Activated T-helper 1 cell treated with Interleukin-2 at 50 U/mL for 16 hours (primary cell): ENCODE results near the gene PRAMEF17.
"Not testable (repeated sequence)": the region's sequence is repeated elsewhere in the genome, so short reads cannot be mapped to it uniquely, and the experiment has no call there.

Experiments
- DNase-seq: peaks from one replicate; pipeline ENCODE4 v3.0.0-alpha.2; 2020; ENCODE audit warnings: low read depth

Gene PRAMEF17

GRCh38 chr1:13389332-13389731 lies at the start of gene PRAMEF17:
Gene PRAMEF17, plus strand, starts transcription at chr1:13389632. Its CDS starts 26 bp downstream, at chr1:13389658.
- not testable (repeated sequence) for DNase-seq

DNA sequence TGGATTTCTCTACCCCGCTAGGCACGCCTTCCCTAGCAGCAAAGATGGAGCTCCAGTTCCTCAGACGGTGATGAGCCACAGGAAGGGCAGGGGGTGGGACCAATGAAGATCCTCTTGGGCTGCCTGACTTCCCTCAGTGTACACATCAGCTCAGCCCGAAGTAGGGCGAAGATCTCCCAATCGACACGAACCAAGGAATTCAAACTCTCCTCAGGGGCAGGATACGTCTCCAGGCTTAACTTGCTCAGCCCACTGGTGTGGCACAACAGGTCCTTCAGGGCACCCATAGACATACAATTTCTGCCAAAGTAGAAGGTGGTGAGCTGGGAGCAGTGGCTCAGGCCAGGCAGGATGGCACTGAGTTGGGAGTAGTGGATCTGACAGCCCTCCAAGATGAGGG lies 46.9 kb upstream of the PRAMEF17 start:
- DNase-seq = not testable (repeated sequence)

DNA sequence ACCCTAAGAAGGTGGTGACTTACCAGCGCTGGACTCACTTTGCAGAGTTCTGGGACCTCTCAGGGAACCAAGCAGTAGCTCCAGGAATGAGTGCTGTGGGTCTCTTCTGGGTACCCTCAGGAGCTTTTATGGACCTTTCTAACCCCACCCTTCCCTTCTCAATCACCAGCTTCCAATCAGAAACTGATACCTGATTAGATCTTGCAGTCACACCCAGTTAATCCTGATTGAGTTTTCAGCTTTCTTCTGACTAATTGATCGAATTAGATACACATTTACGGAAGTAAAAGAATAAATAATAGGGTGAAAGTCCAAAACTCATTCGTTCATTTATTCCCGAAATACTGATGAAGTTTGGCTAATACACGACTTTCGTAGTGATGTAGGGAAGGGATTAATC lies 42.4 kb upstream of the PRAMEF17 start, which contains the start of gene PRAMEF14:
PRAMEF14 (minus strand) TSS at position 101 of the 400 bp plus-strand sequence. CDS start 1,820 bp downstream, outside the sequence.
- DNase-seq = not testable (repeated sequence)

- not testable (repeated sequence) for DNase-seq
These were observed 36.0 kb upstream of the PRAMEF17 start for GRCh38 chr1:13353476-13353875.

DNA sequence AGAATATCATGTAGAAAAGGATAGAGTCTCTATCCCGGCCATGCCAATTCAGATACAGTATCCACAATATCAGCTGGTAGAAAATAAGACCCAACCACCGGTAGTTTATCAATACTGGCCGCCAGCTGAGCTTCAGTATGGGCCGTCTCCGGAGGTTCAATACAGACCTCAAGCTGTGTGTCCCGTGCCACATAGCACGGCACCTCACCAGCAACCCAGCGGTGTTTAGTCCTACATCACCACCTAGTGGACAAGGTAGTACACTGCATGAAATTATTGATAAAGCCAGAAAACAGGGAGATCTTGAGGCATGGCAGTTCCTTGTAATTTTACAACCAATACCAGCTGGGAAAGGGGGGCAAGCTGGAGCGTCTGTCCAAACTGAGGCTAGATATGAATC lies 35.0 kb upstream of the PRAMEF17 start:
- DNase-seq = not testable (repeated sequence)

GRCh38 chr1:13356774-13357173 lies 32.7 kb upstream of the PRAMEF17 start:
- not testable (repeated sequence) for DNase-seq

- DNase-seq = not testable (repeated sequence)
These were observed 27.1 kb upstream of the PRAMEF17 start for GRCh38 chr1:13362364-13362763.

DNA sequence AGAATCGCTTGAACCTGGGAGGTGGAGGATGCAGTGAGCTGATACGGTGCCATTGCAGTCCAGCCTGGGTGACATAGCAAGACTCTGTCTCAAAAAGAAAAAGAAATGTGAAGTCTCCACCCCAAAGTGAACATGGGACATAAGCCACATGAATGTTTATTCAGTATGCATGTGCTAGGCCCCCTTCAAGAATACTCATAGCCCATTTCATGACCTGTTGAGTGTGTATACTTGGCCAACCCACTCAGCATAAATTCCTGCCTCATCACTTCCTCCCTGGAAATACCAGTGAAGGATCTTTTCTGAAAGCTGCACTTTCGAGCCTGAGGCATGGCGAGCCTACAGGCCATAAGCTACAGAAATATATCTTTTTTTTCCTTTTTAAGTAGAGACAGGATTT lies 24.5 kb upstream of the PRAMEF17 start:
- DNase-seq = not testable (repeated sequence)

DNA sequence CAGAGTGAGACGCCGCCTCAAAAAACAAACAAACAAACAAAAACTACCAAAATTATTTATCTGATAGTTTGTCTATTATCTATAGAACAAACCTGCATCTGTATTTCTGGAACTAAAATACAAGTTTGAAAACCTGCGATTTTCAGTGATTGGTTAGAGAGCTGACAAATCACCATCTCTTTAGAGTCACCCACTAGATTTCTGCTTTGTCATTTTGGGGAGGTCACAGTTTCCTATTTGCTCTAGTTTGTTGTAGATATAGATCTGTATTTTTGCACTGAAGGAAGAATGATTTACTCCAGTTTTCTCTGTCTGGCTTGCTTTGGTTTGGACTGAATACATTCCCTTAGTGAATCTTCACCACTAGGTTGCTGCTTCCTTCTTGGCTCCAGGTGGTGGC lies 22.9 kb upstream of the PRAMEF17 start:
- not testable (repeated sequence) for DNase-seq

DNA sequence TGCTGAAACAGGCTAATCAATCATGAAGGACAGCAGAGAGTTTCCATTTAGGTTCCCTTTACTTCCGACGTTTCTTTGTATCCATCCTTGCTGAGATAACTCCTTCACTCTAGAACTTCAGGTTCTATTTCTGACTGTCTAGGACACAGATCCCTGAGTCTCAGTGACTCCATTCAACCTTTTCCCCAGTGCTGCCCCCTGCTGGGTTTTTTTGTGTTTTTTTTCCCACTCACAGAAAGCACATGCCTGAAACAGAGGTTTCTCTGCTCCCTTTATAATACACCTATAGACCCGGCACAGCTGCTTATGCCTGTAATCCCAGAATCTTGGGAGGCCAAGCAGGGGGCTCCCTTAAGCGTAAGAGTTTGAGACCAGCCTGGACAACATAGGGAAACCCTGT lies 20.9 kb upstream of the PRAMEF17 start:
- DNase-seq = not testable (repeated sequence)

DNA sequence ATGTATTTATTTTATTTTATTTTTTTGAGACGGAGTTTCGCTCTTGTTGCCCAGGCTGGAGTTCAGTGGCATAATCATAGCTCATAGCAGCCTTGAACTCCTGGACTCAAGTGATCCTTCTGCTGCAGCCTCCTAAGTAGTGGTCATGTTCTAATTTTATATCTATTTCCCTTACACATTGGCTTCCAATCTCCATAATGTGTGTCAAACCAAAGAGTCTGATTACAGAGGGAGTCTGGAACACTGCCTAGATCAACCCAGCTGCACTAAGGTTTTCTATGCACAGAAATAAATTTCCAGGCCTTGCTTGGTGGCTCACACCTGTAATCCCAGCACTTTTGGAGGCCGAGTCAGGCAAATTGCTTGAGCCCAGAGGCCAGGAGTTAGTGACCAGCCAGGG lies 10.4 kb upstream of the PRAMEF17 start:
- DNase-seq = not testable (repeated sequence)

DNA sequence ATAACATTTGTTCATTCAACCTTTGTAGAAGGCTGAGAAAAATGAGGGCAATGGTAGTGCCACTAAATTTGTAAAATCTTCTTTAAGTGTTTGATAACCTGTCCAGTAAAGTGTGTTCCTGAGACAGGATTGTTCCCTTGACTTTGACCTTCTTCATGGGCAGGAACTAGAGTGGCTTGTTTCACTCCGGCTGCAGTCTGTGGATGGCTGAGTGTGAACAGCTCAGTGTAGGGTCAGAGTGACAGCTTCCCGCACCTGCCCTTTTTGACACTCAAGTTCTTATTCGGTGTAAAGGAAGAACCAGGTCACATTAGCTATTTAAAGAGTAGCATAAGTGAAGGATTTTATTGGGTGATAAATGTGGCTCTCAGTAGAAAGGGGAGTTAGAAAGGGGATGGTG lies 9.1 kb upstream of the PRAMEF17 start:
- DNase-seq = not testable (repeated sequence)

DNA sequence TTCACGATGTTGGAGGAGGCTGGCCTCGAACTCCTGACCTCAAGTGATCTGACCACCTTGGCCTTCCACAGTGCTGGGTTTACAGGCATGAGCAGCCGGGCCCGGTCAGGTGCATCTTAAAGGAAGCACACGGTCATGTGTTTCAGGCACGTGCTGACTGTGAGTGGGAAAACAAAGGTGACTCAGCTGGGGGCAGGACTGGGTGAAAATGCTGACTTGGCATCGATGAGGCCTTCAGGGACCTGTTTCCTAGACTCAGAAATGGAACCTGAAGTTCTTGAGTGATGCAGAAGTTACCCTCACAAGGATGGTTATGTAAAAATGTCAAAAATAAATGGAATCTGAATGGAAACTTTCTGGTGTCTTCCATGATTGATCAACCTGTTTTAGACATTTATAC lies 3.6 kb downstream of the PRAMEF17 start:
- DNase-seq = not testable (repeated sequence)

- DNase-seq = not testable (repeated sequence)
These were observed 5.3 kb downstream of the PRAMEF17 start for GRCh38 chr1:13394761-13395160.

- not testable (repeated sequence) for DNase-seq
These were observed 5.9 kb downstream of the PRAMEF17 start for GRCh38 chr1:13395311-13395710.

DNA sequence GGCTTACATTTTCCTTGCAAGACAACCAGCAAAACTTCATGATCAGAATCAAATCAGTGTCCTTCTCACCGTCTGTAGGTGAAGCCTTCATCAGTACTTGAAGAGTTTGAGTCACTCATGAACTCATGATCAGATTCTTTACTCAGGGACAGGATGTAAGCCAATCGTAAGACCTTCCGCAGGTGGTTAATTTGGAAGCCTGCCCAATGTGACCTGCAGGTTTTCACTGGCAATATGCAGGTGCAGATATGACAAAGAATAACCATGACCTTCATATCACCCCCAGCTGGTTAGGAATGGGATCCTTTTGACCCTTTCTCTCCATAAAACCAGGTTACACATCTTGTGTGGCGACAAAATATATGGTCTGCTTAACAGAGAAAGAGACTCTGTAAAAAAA lies 18.4 kb downstream of the PRAMEF17 start:
- no peak for DNase-seq

GRCh38 chr1:13410150-13410549 lies 20.7 kb downstream of the PRAMEF17 start, which contains the start of gene PRAMEF20:
Gene PRAMEF20, plus strand, starts transcription at chr1:13410450. Its CDS starts 5,905 bp downstream, at chr1:13416355.
- DNase-seq = not testable (repeated sequence)

GRCh38 chr1:13430495-13430894 lies 41.1 kb downstream of the PRAMEF17 start:
- no peak for DNase-seq

GRCh38 chr1:13432251-13432650 lies 42.8 kb downstream of the PRAMEF17 start:
- DNase-seq = no peak

DNA sequence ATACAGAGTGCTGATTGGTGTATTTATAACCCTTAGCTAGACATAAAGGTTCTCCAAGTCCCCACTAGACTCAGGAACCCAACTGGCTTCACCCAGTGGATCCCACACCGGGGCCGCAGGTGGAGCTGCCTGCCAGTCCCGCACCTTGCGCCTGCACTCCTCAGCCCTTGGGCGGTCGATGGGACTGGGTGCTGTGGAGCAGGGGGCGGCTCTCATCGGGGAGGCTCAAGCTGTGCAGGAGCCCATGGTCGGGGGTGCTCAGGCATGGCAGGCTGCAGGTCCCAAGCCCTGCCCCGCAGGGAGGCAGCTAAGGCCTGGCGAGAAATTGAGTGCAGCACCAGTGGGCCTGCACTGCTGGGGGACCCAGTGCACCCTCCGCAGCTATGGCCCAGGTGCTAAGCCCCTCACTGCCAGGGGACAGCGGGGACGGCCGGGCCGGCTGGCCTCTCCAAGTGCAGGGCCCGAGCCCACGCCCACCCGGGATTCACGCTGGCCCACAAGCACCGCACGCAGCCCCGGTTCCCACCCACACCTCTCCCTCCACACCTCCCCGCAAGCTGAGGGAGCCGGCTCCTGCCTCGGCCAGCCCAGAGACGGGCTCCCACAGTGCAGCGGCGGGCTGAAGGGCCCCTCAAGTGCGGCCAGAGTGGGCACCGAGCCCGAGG lies 44.4 kb downstream of the PRAMEF17 start:
- not testable (repeated sequence) for DNase-seq

DNA sequence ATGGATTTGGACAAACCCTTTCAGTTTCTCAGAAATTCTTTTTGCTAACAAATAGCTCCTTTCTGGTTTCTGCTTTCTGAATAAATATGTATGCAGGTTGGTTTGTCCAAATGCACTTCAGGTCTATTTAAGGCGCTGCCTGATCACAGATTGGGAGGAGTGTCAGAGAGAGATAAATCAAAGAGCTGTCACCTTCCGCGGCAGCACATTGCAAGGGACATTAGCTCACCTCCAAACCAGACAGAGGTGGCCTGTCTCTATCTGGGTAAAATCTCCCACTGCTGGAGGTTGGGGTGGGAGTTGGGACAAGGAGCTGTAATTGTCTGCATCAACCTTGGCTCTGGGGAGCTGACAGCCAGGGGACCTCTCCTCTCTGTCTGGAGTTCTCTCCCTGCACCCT lies 46.0 kb downstream of the PRAMEF17 start:
- no peak for DNase-seq

DNA sequence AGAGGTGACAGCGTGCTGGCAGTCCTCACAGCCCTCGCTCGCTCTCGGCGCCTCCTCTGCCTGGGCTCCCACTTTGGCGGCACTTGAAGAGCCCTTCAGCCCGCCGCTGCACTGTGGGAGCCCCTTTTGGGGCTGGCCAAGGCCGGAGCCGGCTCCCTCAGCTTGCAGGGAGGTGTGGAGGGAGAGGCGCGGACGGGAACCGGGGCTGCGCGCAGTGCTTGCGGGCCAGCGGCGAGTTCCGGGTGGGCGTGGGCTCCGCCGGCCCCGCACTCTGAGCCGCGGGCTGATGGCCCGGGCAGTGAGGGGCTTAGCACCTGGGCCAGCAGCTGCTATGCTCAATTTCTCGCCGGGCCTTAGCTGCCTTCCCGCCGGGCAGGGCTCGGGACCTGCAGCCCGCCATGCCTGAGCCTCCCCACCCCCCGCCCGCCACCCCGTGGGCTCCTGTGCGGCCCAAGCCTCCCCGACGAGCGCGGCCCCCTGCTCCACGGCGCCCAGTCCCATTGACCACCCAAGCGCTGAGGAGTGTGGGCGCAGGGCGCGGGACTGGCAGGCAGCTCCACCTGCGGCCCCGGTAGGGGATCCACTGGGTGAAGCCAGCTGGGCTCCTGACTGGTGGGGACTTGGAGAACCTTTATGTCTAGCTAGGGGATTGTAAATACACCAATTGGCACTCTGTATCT lies 49.8 kb downstream of the PRAMEF17 start:
- not testable (repeated sequence) for DNase-seq
